IMR-90 (cell line): ENCODE results near the gene FMN2.

ENCODE experiments used
- BHLHE40 ChIP-seq: fragments of 150-350 bp; IDR thresholded peaks from 2 replicates; pipeline ENCODE4 v1.6.1; 2016; ENCODE audit warnings: mild to moderate bottlenecking, low read depth, low read length
- CEBPB ChIP-seq: IDR thresholded peaks from 2 replicates; pipeline ENCODE4 v1.6.1; 2012; ENCODE audit warnings: low read depth, low read length, improper control_type of control experiment
- CHD1 ChIP-seq: IDR thresholded peaks from 2 replicates; pipeline ENCODE4 v1.6.1; 2012; ENCODE audit warnings: low read depth, low read length, improper control_type of control experiment
- FOS ChIP-seq: fragments of 150-350 bp; IDR thresholded peaks from 2 replicates; pipeline ENCODE4 v1.6.1; 2016; ENCODE audit warnings: low read depth, low read length
- MAFK ChIP-seq: IDR thresholded peaks from 2 replicates; pipeline ENCODE4 v1.6.1; 2012; ENCODE audit warnings: low read depth, low read length, improper control_type of control experiment
- MAZ ChIP-seq: IDR thresholded peaks from 2 replicates; pipeline ENCODE4 v1.6.1; 2012; ENCODE audit warnings: low read depth, mild to moderate bottlenecking, low read length, improper control_type of control experiment, moderate library complexity, borderline replicate concordance
- POLR2A ChIP-seq: IDR thresholded peaks from 2 replicates; pipeline ENCODE4 v1.6.1; 2012; ENCODE audit warnings: mild to moderate bottlenecking, low read depth, low read length
- RAD21 ChIP-seq: IDR thresholded peaks from 2 replicates; pipeline ENCODE4 v1.6.1; 2012; ENCODE audit warnings: low read length, improper control_type of control experiment
- RCOR1 ChIP-seq: IDR thresholded peaks from 2 replicates; pipeline ENCODE4 v1.6.1; 2012; ENCODE audit warnings: mild to moderate bottlenecking, low read length, improper control_type of control experiment; ENCODE audit not compliant: insufficient replicate concordance
- RFX5 ChIP-seq: IDR thresholded peaks from 2 replicates; pipeline ENCODE4 v1.8.0; 2012; ENCODE audit warnings: low read depth, mild to moderate bottlenecking, low read length, moderate library complexity
- SMC3 ChIP-seq: fragments of 150-350 bp; IDR thresholded peaks from 2 replicates; pipeline ENCODE4 v1.6.1; 2016; ENCODE audit warnings: low read depth, mild to moderate bottlenecking, antibody characterized with exemption, low read length, moderate library complexity
- TF ChIP-seq, protein P1 (sequence below): fragments of 150-350 bp; IDR thresholded peaks from 2 replicates; pipeline ENCODE4 v1.6.1; 2016; ENCODE audit warnings: low read depth, mild to moderate bottlenecking, low read length, moderate library complexity, borderline replicate concordance
- TF ChIP-seq, protein P2 (sequence below): conservative IDR thresholded peaks from 2 replicates; pipeline ENCODE4 v1.5.1; 2012; ENCODE audit warnings: mild to moderate bottlenecking, low read depth, low read length, improper control_type of control experiment
- TF ChIP-seq, protein P3 (sequence below): fragments of 150-350 bp; IDR thresholded peaks from 2 replicates; pipeline ENCODE4 v1.6.1; 2017; ENCODE audit warnings: mild to moderate bottlenecking, antibody characterized with exemption, low read length, low read depth

DNA sequence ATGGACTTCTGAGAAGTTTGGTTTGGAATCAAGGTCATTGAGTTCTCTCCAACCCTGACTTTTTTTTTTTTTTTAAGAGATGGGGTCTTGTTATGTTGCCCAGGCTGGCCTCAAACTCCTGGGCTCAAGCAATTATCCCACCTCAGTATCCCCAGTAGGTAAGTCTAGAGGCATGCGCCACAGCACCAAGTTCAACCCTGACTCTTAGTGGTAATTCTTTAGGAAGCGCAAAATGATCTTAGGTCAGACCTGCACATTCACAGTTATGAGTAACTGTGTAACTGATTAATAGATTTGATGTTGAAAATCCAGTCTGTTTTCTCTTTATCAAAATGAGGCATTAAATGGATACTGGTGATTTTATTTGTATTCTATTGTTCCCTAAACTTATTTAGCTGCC lies 424.4 kb downstream of the FMN2 start:
- TF ChIP-seq, protein P1, sequence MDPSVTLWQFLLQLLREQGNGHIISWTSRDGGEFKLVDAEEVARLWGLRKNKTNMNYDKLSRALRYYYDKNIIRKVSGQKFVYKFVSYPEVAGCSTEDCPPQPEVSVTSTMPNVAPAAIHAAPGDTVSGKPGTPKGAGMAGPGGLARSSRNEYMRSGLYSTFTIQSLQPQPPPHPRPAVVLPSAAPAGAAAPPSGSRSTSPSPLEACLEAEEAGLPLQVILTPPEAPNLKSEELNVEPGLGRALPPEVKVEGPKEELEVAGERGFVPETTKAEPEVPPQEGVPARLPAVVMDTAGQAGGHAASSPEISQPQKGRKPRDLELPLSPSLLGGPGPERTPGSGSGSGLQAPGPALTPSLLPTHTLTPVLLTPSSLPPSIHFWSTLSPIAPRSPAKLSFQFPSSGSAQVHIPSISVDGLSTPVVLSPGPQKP = no peak
- TF ChIP-seq, protein P2, sequence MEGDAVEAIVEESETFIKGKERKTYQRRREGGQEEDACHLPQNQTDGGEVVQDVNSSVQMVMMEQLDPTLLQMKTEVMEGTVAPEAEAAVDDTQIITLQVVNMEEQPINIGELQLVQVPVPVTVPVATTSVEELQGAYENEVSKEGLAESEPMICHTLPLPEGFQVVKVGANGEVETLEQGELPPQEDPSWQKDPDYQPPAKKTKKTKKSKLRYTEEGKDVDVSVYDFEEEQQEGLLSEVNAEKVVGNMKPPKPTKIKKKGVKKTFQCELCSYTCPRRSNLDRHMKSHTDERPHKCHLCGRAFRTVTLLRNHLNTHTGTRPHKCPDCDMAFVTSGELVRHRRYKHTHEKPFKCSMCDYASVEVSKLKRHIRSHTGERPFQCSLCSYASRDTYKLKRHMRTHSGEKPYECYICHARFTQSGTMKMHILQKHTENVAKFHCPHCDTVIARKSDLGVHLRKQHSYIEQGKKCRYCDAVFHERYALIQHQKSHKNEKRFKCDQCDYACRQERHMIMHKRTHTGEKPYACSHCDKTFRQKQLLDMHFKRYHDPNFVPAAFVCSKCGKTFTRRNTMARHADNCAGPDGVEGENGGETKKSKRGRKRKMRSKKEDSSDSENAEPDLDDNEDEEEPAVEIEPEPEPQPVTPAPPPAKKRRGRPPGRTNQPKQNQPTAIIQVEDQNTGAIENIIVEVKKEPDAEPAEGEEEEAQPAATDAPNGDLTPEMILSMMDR = no peak
- no peak for TF ChIP-seq POLR2A
- no peak for TF ChIP-seq FOS
- no peak for TF ChIP-seq SMC3
- TF ChIP-seq, protein P3, sequence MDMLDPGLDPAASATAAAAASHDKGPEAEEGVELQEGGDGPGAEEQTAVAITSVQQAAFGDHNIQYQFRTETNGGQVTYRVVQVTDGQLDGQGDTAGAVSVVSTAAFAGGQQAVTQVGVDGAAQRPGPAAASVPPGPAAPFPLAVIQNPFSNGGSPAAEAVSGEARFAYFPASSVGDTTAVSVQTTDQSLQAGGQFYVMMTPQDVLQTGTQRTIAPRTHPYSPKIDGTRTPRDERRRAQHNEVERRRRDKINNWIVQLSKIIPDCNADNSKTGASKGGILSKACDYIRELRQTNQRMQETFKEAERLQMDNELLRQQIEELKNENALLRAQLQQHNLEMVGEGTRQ = no peak
- TF ChIP-seq RFX5 = no peak
- TF ChIP-seq RAD21 = no peak
- TF ChIP-seq BHLHE40 = no peak
- no peak for TF ChIP-seq MAFK
- TF ChIP-seq MAZ = no peak
- TF ChIP-seq CEBPB = no peak
- no peak for TF ChIP-seq CHD1
- TF ChIP-seq RCOR1 = no peak
